Suprapubic skin (tissue), 4 donors: ENCODE results near the gene CRYGC.

Experiments used
- CTCF ChIP-seq, 2 donors: fragments of 200-600 bp in 1 of 2; fragments of 450-650 bp in 1 of 2; sonication (generic) in 1 of 2; IDR thresholded peaks; one replicate each; pipeline ENCODE4 v1.5.1; 2016 to 2019; ENCODE audit warnings: antibody characterized with exemption in 2 of 2, mild to moderate bottlenecking in 1 of 2, moderate library complexity in 1 of 2
- POLR2A ChIP-seq, 2 donors: fragments of 450-650 bp; IDR thresholded peaks; one replicate each; pipeline ENCODE4 v1.6.1; 2017; ENCODE audit warnings: antibody characterized with exemption in 2 of 2, mild to moderate bottlenecking in 2 of 2, moderate library complexity in 2 of 2
- POLR2AphosphoS5 ChIP-seq, 3 donors: sonication (generic); formaldehyde crosslinking; IDR thresholded peaks; one replicate each; pipeline ENCODE4 v1.6.1; 2017; ENCODE audit warnings: antibody characterized with exemption in 3 of 3

- TF ChIP-seq CTCF (IDR thresholded peaks at IDR 0.05) (no peak), POLR2A (IDR thresholded peaks at IDR 0.05) (no peak), POLR2AphosphoS5 (IDR thresholded peaks at IDR 0.05) (no peak)
These were observed 26.8 kb upstream of the CRYGC start for GRCh38 chr2:208156439-208156838.
